K562 (cell line): Measurements from ENCODE around the gene MBLAC2. TPM values are rescaled to one million over a fixed set of nuclear protein-coding genes. Genes with fewer than 3 reads are reported as not detected.

Experiments
- ATAC-seq: fragments of 200-7000 bp; cut with Tn5 transposase; 3 replicates; pipeline ENCODE4 v1.9.1; 2020; ENCODE audit warnings: moderate library complexity
- BruUV-seq: library from RNA; stranded (reverse); fragments of 400-500 nt; replicated peaks from 2 replicates; lab custom pipeline; 2021; lab: Mats Ljungman, UMichigan
- CTCF ChIA-PET: fragments of 300-600 bp; formaldehyde crosslinking; extraction: SDS; loops from one replicate; lab custom pipeline; 2021; ENCODE audit warnings: low intra/inter-chr PET ratio; lab: Yijun Ruan, JAX
- POLR2A ChIA-PET: fragments of 300-600, 350-650 bp; sonication (Branson Sonifier 250); formaldehyde crosslinking; extraction: SDS; loops from one replicate; lab custom pipeline; 2021; ENCODE audit warnings: antibody characterized with exemption, inconsistent platforms; lab: Yijun Ruan, JAX
- DNase-seq, 4 experiments: peaks; one replicate each; pipeline versions ENCODE4 v3.0.0 to v3.0.0-alpha.2; 2011 to 2018; ENCODE audit warnings: low spot score in 3 of 4, mixed read lengths in 3 of 4; ENCODE audit errors: extremely low read depth in 1 of 4
- FAIRE-seq: peaks from 2 replicates; lab custom pipeline; 2011; peaks lifted over from hg19 to GRCh38; lab: Jason Lieb, UNC
- H2AFZ ChIP-seq: 2 replicates; pipeline ENCODE4 v1.6.0; 2011; ENCODE audit warnings: low read depth, low read length, control low read depth, inconsistent platforms
- H3K27ac ChIP-seq: fragments of 200-600 bp; 3 replicates; pipeline ENCODE4 v1.8.0; 2011; ENCODE audit warnings: low read depth, mild to moderate bottlenecking, control low read depth, inconsistent platforms, low read length, moderate library complexity, mixed read lengths; ENCODE audit errors: extremely low read depth
- H3K27me3 ChIP-seq, 2 experiments: fragments of 300-600 bp in 1 of 2; 2 replicates in 1 of 2; 3 replicates in 1 of 2; pipeline versions ENCODE4 v1.6.0 to v1.8.0; 2011; ENCODE audit warnings: inconsistent platforms in 2 of 2, low read length in 2 of 2, mild to moderate bottlenecking in 1 of 2, mixed read lengths in 1 of 2, moderate library complexity in 1 of 2; ENCODE audit not compliant: control insufficient read depth in 2 of 2, insufficient read depth in 2 of 2
- H3K36me3 ChIP-seq: fragments of 300-600 bp; 3 replicates; pipeline ENCODE4 v1.8.0; 2011; ENCODE audit warnings: mild to moderate bottlenecking, low read length, inconsistent platforms; ENCODE audit not compliant: control insufficient read depth, insufficient read depth
- H3K4me1 ChIP-seq, 2 experiments: fragments of 200-600 bp in 1 of 2; replicated peaks in 1 of 2; 2 replicates in 1 of 2; 3 replicates in 1 of 2; pipeline versions ENCODE4 v1.5.1 to v1.8.0; 2011; ENCODE audit warnings: inconsistent platforms in 2 of 2, low read length in 2 of 2, mild to moderate bottlenecking in 1 of 2, mixed read lengths in 1 of 2, moderate library complexity in 1 of 2; ENCODE audit not compliant: control insufficient read depth in 2 of 2, insufficient read depth in 2 of 2
- H3K4me2 ChIP-seq: 2 replicates; pipeline ENCODE4 v1.6.1; 2011; ENCODE audit warnings: low read length, control low read depth, inconsistent platforms, mixed read lengths; ENCODE audit not compliant: insufficient read depth
- H3K4me3 ChIP-seq: fragments of 200-600 bp; sonication (generic), shearing (Covaris generic); 2 replicates; pipeline ENCODE4 v1.5.1; 2016; ENCODE audit warnings: control low read depth, inconsistent platforms
- H3K79me2 ChIP-seq: fragments of 200-600 bp; 3 replicates; pipeline ENCODE4 v1.8.0; 2011; ENCODE audit warnings: low read length, inconsistent platforms; ENCODE audit not compliant: control insufficient read depth, insufficient read depth
- H3K9ac ChIP-seq, 2 experiments: 2 replicates each; pipeline versions ENCODE4 v1.6.0 to v1.6.1; 2011; ENCODE audit warnings: low read depth in 2 of 2, low read length in 2 of 2, control low read depth in 1 of 2, inconsistent platforms in 1 of 2, mild to moderate bottlenecking in 1 of 2, mixed read lengths in 1 of 2; ENCODE audit not compliant: insufficient read depth in 1 of 2
- H3K9me1 ChIP-seq: one replicate; pipeline ENCODE4 v1.6.0; 2011; ENCODE audit warnings: inconsistent platforms, mild to moderate bottlenecking, low read length, moderate library complexity; ENCODE audit not compliant: control insufficient read depth, insufficient read depth
- H3K9me3 ChIP-seq: replicated peaks from 2 replicates; pipeline ENCODE4 v1.5.1; 2011; ENCODE audit warnings: low read depth, low read length, inconsistent platforms; ENCODE audit not compliant: control insufficient read depth, insufficient read depth
- H4K20me1 ChIP-seq: replicated peaks from 2 replicates; pipeline ENCODE4 v1.6.1; 2011; ENCODE audit warnings: low read length, inconsistent platforms, mixed read lengths; ENCODE audit not compliant: control insufficient read depth, insufficient read depth
- CBFB ChIP-seq: sonication (generic); formaldehyde crosslinking; IDR thresholded peaks from 2 replicates; pipeline ENCODE4 v1.4.0; 2020; ENCODE audit warnings: mild to moderate bottlenecking, missing genetic modification reagents
- MTA1 ChIP-seq: fragments of 450-650 bp; IDR thresholded peaks from 2 replicates; pipeline ENCODE4 v1.6.1; 2017; ENCODE audit warnings: borderline replicate concordance
- PCBP2 ChIP-seq: fragments of 200-400 bp; formaldehyde crosslinking; IDR thresholded peaks from 2 replicates; pipeline ENCODE4 v1.6.1; 2018; ENCODE audit warnings: low read length, low read depth, mild to moderate bottlenecking, moderate library complexity; ENCODE audit not compliant: poor library complexity, severe bottlenecking
- USF1 ChIP-seq: sonication (generic); formaldehyde crosslinking; IDR thresholded peaks from 2 replicates; pipeline ENCODE4 v1.9.0; 2022; ENCODE audit warnings: mild to moderate bottlenecking, missing genetic modification reagents
- ZNF592 ChIP-seq: fragments of 450-650 bp; IDR thresholded peaks from 2 replicates; pipeline ENCODE4 v1.6.1; 2017; ENCODE audit warnings: antibody characterized with exemption, mild to moderate bottlenecking
- WGBS: fragments of 100-300 bp; shearing (Covaris generic); methylation state at CpG from one replicate; pipeline ENCODE4 v1.1.6; 2016; ENCODE audit warnings: low coverage, mixed read lengths; ENCODE audit not compliant: insufficient coverage; ENCODE audit errors: missing lambda C conversion rate; 5-methylcytosine and 5-hydroxymethylcytosine counted together
- in situ Hi-C: fragments of 300-500 bp; cut with MboI; formaldehyde crosslinking; loops from 4 replicates; pipeline ENCODE4 v1.15.0; 2018; ENCODE audit warnings: inconsistent platforms, mixed read lengths
- intact Hi-C: fragments of 100-400 bp; cut with micrococcal nuclease; formaldehyde crosslinking; loops from 2 replicates; pipeline ENCODE4 v1.14.2; 2022
- polyA plus RNA-seq, 8 experiments: library from polyadenylated mRNA; depleted of rRNA in 4 of 8; stranded (reverse) in 5 of 8; unstranded in 3 of 8; fragments of >200 nt; fragmentation: Nextera tagmentation in 2 of 8; fragmentation: Illumina TruSeq in 1 of 8; extraction: Ambion mirVana in 2 of 8; extraction: Trizol in 1 of 8; gene quantifications; 2 replicates each; pipeline versions ENCODE4 v1.2.1 to v1.2.3, GENCODE V29; 2011 to 2014; ENCODE audit warnings: inconsistent platforms in 1 of 8, missing spikeins in 1 of 8
- total RNA-seq, 7 experiments: library from RNA; depleted of rRNA in 6 of 7; stranded (reverse); fragments of >200 nt in 6 of 7; fragmentation: Illumina TruSeq in 2 of 7; extraction: Trizol in 2 of 7; gene quantifications; 2 replicates each; pipeline versions ENCODE4 v1.2.1 to v1.2.3, GENCODE V29; 2011 to 2021; ENCODE audit warnings: low replicate concordance in 1 of 7

Gene MBLAC2
- total and polyA plus RNA-seq, 9 of the 15 experiments (the other 6 are each of a cell fraction or from before 2014, with no cell fraction given), result 2.4 to 13.1 (median 10.3) TPM

GRCh38 chr5:90475436-90475980 is 937 bp upstream of the MBLAC2 start (continued):
- no peak for TF ChIP-seq ZNF592

- H3K9me1 ChIP-seq, result no peaks in the 10 kb centered on the region
- no peaks in the 10 kb centered on the region for H3K27me3 ChIP-seq
- BruUV-seq, result no TSS peak
- intact Hi-C loops, result loop anchor here (1.0 to 10.0 kb wide), 4 partner anchors 33 to 131 kb away; partner anchors contain the start of gene LYSMD3
- peaks cover 16 to 25% of the 10 kb centered on the region in 2 experiments; a peak in 4 of 5 replicates for H3K4me1 ChIP-seq
- peaks cover 21% of the 10 kb centered on the region for H3K36me3 ChIP-seq
- H3K9ac ChIP-seq, result peak overlapping the region; percentile 86 to 98
- H3K4me3 ChIP-seq, result peak overlapping the region; percentile 65
- H3K4me2 ChIP-seq, result peak overlapping the region; percentile 96
- no peaks in the 10 kb centered on the region for H4K20me1 ChIP-seq
- DNase-seq (peak; percentile 28 to 59 (median 33)), FAIRE-seq (no peak), ATAC-seq (peak; percentile 30)
- H3K27ac ChIP-seq, result peak overlapping the region; percentile 92
- ChIA-PET CTCF (no interaction called here), POLR2A (interaction anchor here (0.8 to 3.6 kb wide), 7 partner anchors 8 to 77 kb away, joined by 3 to 18 read pairs (median 4); no protein-coding TSS in a partner anchor)
- H3K79me2 ChIP-seq, result peaks cover 77% of the 10 kb centered on the region
- in situ Hi-C loops, result loop anchor here (5.0 kb wide), 1 partner anchor 49 kb away; no protein-coding TSS in a partner anchor
- 1% methylated on average over 55 of the region's 56 CpGs for WGBS
- no peaks in the 10 kb centered on the region for H3K9me3 ChIP-seq
- peak overlapping the region; percentile 95 for H2AFZ ChIP-seq
- no peak for TF ChIP-seq PCBP2
- TF ChIP-seq ZNF592, result peak; percentile 82
- peak; percentile 60 for TF ChIP-seq USF1
- no peak for TF ChIP-seq MTA1
- TF ChIP-seq CBFB (CRISPR knock-in tag), result peak; percentile 11; the same call in 1 of the 2 replicates
These were observed 956 bp downstream of the MBLAC2 start for GRCh38 chr5:90473396-90474234.
